ENCODE measurements around the gene BCAS3.
"Not testable (repeated sequence)": the region's sequence is repeated elsewhere in the genome, so short reads cannot be mapped to it uniquely, and the experiment has no call there.

Gene BCAS3

GRCh38 chr17:60944751-60945150 lies 267.1 kb downstream of the BCAS3 start:
- DNase-seq, result no peak

- DNase-seq, result no peak
These were observed 269.4 kb downstream of the BCAS3 start for GRCh38 chr17:60947100-60947499.

GRCh38 chr17:60947543-60947942 lies 269.9 kb downstream of the BCAS3 start:
- no peak for DNase-seq

GRCh38 chr17:60952747-60953146 lies 275.1 kb downstream of the BCAS3 start:
- DNase-seq, result no peak

GRCh38 chr17:60959011-60959410 lies 281.4 kb downstream of the BCAS3 start:
- no peak for DNase-seq

- DNase-seq, result no peak
These were observed 282.0 kb downstream of the BCAS3 start for GRCh38 chr17:60959696-60960095.

GRCh38 chr17:60960398-60961065 lies 282.9 kb downstream of the BCAS3 start:
- DNase-seq, result no peak

GRCh38 chr17:60964160-60964559 lies 286.5 kb downstream of the BCAS3 start:
- no peak for DNase-seq

- no peak for DNase-seq
These were observed 290.6 kb downstream of the BCAS3 start for GRCh38 chr17:60968266-60968665.

- DNase-seq, result no peak
These were observed 291.9 kb downstream of the BCAS3 start for GRCh38 chr17:60969500-60970037.

- DNase-seq, result no peak
These were observed 293.1 kb downstream of the BCAS3 start for GRCh38 chr17:60970741-60971140.

GRCh38 chr17:60971515-60972369 lies 294.1 kb downstream of the BCAS3 start:
- peak; percentile 46 for DNase-seq

- DNase-seq, result not testable (repeated sequence)
These were observed 299.2 kb downstream of the BCAS3 start for GRCh38 chr17:60976861-60977260.

GRCh38 chr17:60989379-60989778 lies 311.7 kb downstream of the BCAS3 start:
- DNase-seq, result no peak

GRCh38 chr17:60989846-60990245 lies 312.2 kb downstream of the BCAS3 start:
- no peak for DNase-seq

GRCh38 chr17:60993497-60993896 lies 315.8 kb downstream of the BCAS3 start:
- DNase-seq, result no peak

GRCh38 chr17:60995680-60996079 lies 318.0 kb downstream of the BCAS3 start:
- DNase-seq, result no peak

- no peak for DNase-seq
These were observed 323.3 kb downstream of the BCAS3 start for GRCh38 chr17:61000911-61001310.

- no peak for DNase-seq
These were observed 324.7 kb downstream of the BCAS3 start for GRCh38 chr17:61002316-61002736.

- DNase-seq, result no peak
These were observed 327.7 kb downstream of the BCAS3 start for GRCh38 chr17:61005358-61005757.

GRCh38 chr17:61005958-61006357 lies 328.3 kb downstream of the BCAS3 start:
- not testable (repeated sequence) for DNase-seq

GRCh38 chr17:61007980-61008379 lies 330.3 kb downstream of the BCAS3 start:
- DNase-seq, result peak; percentile 40

- DNase-seq, result peak; percentile 53
These were observed 332.0 kb downstream of the BCAS3 start for GRCh38 chr17:61009663-61010062.

GRCh38 chr17:61010661-61011170 lies 333.1 kb downstream of the BCAS3 start:
- no peak for DNase-seq

Measured in retina (tissue), 1 donor.